ENCODE results near the gene ZNF230.

Gene ZNF230

GRCh38 chr19:44005973-44006372 is 3.2 kb downstream of the ZNF230 start:
- no peak overlapping the region for H2AFZ ChIP-seq (ENCODE audit: low read depth, low read length)
- peaks cover 29% of the 10 kb centered on the region for H3K9me3 ChIP-seq (ENCODE audit: low read length)
- H3K4me1 ChIP-seq (ENCODE audit: insufficient read depth, low read length): peaks cover 10% of the 10 kb centered on the region
- H3K36me3 ChIP-seq (ENCODE audit: insufficient read depth, low read length): peaks cover 35% of the 10 kb centered on the region
- H3K27me3 ChIP-seq (ENCODE audit: insufficient read depth, low read length): no peaks in the 10 kb centered on the region
- H3K4me3 ChIP-seq (ENCODE audit: low read length): no peak overlapping the region

GRCh38 chr19:44007473-44007872 is 4.7 kb downstream of the ZNF230 start:
- Histone ChIP-seq H3K36me3 (ENCODE audit: insufficient read depth, low read length) (peaks cover 45% of the 10 kb centered on the region), H3K4me1 (ENCODE audit: insufficient read depth, low read length) (peaks cover 6% of the 10 kb centered on the region), H3K27me3 (ENCODE audit: insufficient read depth, low read length) (no peaks in the 10 kb centered on the region)

GRCh38 chr19:44010468-44010867 is 7.7 kb downstream of the ZNF230 start:
- Histone ChIP-seq H2AFZ (ENCODE audit: low read depth, low read length) (no peak overlapping the region), H3K4me3 (ENCODE audit: low read length) (no peak overlapping the region), H3K4me1 (ENCODE audit: insufficient read depth, low read length) (no peaks in the 10 kb centered on the region), H3K36me3 (ENCODE audit: insufficient read depth, low read length) (peaks cover 45% of the 10 kb centered on the region), H3K9me3 (ENCODE audit: low read length) (peaks cover 37% of the 10 kb centered on the region), H3K27me3 (ENCODE audit: insufficient read depth, low read length) (no peaks in the 10 kb centered on the region)

More at GRCh38 chr19:44007473-44007872, 4.7 kb downstream of the ZNF230 start:
- Histone ChIP-seq H2AFZ (ENCODE audit: low read depth, low read length) (no peak overlapping the region), H3K9me3 (ENCODE audit: low read length) (peaks cover 37% of the 10 kb centered on the region), H3K4me3 (ENCODE audit: low read length) (no peak overlapping the region)

DNA sequence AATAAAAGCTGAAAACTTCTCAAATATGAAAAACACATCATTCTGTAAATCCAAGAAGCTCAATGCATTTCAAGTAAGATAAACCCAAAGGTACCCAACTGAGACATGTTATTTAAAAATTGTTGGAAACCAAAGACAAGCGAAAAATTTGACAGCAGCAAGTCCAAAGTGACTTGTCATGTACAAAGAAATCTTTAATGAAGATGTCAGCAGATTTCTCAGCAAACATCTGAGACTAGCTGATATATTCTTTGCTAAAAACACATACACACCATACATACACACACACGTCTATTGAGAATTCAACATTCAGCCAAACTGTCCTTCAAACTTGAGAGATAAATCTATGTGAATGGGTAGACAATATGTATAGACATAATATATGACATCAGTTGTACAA is 16.7 kb downstream of the ZNF230 start:
- H3K9me3 ChIP-seq (ENCODE audit: low read length): peaks cover 2% of the 10 kb centered on the region
- H3K36me3 ChIP-seq (ENCODE audit: insufficient read depth, low read length): no peaks in the 10 kb centered on the region
- H2AFZ ChIP-seq (ENCODE audit: low read depth, low read length): no peak overlapping the region
- H3K4me1 ChIP-seq (ENCODE audit: insufficient read depth, low read length): no peaks in the 10 kb centered on the region
- no peak overlapping the region for H3K4me3 ChIP-seq (ENCODE audit: low read length)
- no peaks in the 10 kb centered on the region for H3K27me3 ChIP-seq (ENCODE audit: insufficient read depth, low read length)

- peaks cover 2% of the 10 kb centered on the region for H3K9me3 ChIP-seq (ENCODE audit: low read length)
- H3K4me1 ChIP-seq (ENCODE audit: insufficient read depth, low read length): peaks cover 7% of the 10 kb centered on the region
- H3K4me3 ChIP-seq (ENCODE audit: low read length): no peak overlapping the region
- no peak overlapping the region for H2AFZ ChIP-seq (ENCODE audit: low read depth, low read length)
- no peaks in the 10 kb centered on the region for H3K36me3 ChIP-seq (ENCODE audit: insufficient read depth, low read length)
- H3K27me3 ChIP-seq (ENCODE audit: insufficient read depth, low read length): no peaks in the 10 kb centered on the region
These were observed 18.5 kb downstream of the ZNF230 start for GRCh38 chr19:44021221-44021620.

- H3K9me3 ChIP-seq (ENCODE audit: low read length): peaks cover 14% of the 10 kb centered on the region
- H3K4me3 ChIP-seq (ENCODE audit: low read length): peak overlapping the region; percentile 85
- peaks cover 8% of the 10 kb centered on the region for H3K4me1 ChIP-seq (ENCODE audit: insufficient read depth, low read length)
- H3K27me3 ChIP-seq (ENCODE audit: insufficient read depth, low read length): no peaks in the 10 kb centered on the region
- peaks cover 32% of the 10 kb centered on the region for H3K36me3 ChIP-seq (ENCODE audit: insufficient read depth, low read length)
- H2AFZ ChIP-seq (ENCODE audit: low read depth, low read length): peak overlapping the region; percentile 95
These were observed 22.1 kb downstream of the ZNF230 start for GRCh38 chr19:44024900-44025216.

GRCh38 chr19:44025217-44025936 is 22.6 kb downstream of the ZNF230 start, which contains the start of gene ZNF222:
Gene ZNF222 (plus strand): TSS chr19:44025379. CDS start chr19:44025437, 58 bp downstream.
- peaks cover 15% of the 10 kb centered on the region for H3K9me3 ChIP-seq (ENCODE audit: low read length)
- peaks cover 37% of the 10 kb centered on the region for H3K36me3 ChIP-seq (ENCODE audit: insufficient read depth, low read length)
- H3K4me1 ChIP-seq (ENCODE audit: insufficient read depth, low read length): peaks cover 8% of the 10 kb centered on the region
- peak within 1 kb of the TSS; percentile 95 for H2AFZ ChIP-seq (ENCODE audit: low read depth, low read length)
- no peaks in the 10 kb centered on the region for H3K27me3 ChIP-seq (ENCODE audit: insufficient read depth, low read length)
- peak within 1 kb of the TSS; percentile 85 for H3K4me3 ChIP-seq (ENCODE audit: low read length)

DNA sequence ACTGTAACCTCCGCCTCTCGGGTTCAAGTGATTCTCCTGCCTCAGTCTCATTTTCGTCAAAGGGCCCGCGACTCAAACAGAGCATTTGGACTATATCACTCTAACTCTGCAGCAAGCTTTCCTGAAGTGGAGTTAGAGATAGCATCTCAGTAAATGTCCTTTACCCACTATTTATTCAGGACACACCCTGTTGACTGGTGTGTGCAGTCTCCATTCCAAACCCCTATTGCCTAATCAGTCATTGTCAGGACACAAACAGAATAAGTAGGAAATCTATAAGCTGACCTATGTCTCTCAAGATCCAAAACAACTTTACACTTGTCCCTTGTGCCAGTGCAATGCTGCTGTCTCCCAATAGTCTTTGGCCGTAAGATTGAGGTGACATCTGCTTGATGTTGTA is 23.9 kb downstream of the ZNF230 start:
- Histone ChIP-seq H3K4me3 (ENCODE audit: low read length) (no peak overlapping the region), H3K9me3 (ENCODE audit: low read length) (peaks cover 24% of the 10 kb centered on the region), H3K36me3 (ENCODE audit: insufficient read depth, low read length) (peaks cover 48% of the 10 kb centered on the region), H3K4me1 (ENCODE audit: insufficient read depth, low read length) (peaks cover 8% of the 10 kb centered on the region), H3K27me3 (ENCODE audit: insufficient read depth, low read length) (no peaks in the 10 kb centered on the region), H2AFZ (ENCODE audit: low read depth, low read length) (no peak overlapping the region)

DNA sequence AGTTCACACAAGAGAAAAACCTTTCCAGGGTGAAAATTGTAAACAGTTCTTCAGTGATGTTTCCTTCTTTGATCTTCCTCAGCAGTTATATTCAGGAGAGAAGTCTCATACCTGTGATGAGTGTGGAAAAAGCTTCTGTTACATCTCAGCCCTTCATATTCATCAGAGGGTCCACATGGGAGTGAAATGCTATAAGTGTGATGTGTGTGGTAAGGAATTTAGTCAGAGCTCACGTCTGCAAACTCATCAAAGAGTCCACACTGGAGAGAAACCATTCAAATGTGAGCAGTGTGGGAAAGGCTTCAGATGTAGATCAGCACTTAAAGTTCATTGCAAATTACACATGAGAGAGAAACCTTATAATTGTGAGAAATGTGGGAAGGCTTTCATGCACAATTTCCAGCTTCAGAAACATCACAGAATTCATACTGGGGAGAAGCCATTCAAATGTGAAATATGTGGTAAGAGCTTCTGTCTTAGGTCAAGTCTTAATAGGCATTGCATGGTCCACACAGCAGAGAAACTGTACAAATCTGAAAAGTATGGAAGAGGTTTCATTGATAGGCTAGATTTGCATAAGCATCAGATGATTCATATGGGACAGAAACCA is 29.3 kb downstream of the ZNF230 start:
- Histone ChIP-seq H2AFZ (ENCODE audit: low read depth, low read length) (no peak overlapping the region), H3K4me1 (ENCODE audit: insufficient read depth, low read length) (no peaks in the 10 kb centered on the region), H3K36me3 (ENCODE audit: insufficient read depth, low read length) (peaks cover 55% of the 10 kb centered on the region), H3K27me3 (ENCODE audit: insufficient read depth, low read length) (no peaks in the 10 kb centered on the region), H3K9me3 (ENCODE audit: low read length) (peaks cover 35% of the 10 kb centered on the region), H3K4me3 (ENCODE audit: low read length) (no peak overlapping the region)

- no peak overlapping the region for H2AFZ ChIP-seq (ENCODE audit: low read depth, low read length)
- no peaks in the 10 kb centered on the region for H3K9me3 ChIP-seq (ENCODE audit: low read length)
- peaks cover 5% of the 10 kb centered on the region for H3K4me1 ChIP-seq (ENCODE audit: insufficient read depth, low read length)
- no peaks in the 10 kb centered on the region for H3K27me3 ChIP-seq (ENCODE audit: insufficient read depth, low read length)
- H3K36me3 ChIP-seq (ENCODE audit: insufficient read depth, low read length): no peaks in the 10 kb centered on the region
- H3K4me3 ChIP-seq (ENCODE audit: low read length): no peak overlapping the region
These were observed 39.4 kb downstream of the ZNF230 start for GRCh38 chr19:44042147-44042546.

DNA sequence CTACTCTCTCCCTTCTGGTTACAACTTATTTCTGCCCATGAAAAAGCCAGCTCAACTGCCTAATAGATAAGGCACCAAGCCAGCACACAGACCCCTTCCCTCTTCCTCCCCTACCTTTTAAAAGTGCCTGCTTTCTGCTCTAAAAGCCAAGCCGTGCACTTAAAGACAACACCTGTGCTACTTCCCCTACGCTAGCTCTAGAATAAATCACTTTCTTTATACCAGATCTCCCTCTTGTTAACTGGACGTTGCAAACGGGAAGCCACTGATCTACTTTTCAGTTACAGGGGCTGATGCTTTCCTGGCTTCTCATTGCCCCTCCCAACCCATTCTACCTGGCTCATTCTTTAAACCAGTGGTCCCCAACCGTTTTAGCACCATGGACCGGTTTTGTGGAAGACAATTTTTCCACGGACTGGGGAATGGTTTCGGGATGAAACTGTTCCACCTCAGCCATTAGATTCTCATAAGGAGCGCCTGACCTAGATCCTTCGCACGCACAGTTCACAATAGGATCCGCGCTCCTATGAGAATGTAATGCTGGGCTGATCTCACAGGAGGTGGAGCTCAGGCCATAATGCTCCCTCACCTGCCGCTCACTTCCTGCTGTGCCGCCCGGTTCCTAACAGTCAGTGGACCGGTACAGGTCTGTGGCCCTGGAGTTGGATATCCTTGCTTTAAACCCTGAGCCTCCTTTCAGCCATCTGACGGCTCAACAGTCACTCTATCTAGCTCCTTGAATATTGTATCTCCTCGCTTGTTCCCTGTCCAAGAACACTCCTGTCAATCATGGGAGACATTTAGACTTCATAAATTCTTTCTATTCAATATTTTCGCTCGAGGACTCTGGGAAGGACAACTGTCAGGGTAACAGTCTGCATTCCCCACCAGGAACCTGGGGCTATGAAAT is 48.2 kb downstream of the ZNF230 start:
- peak overlapping the region; percentile 78 for H2AFZ ChIP-seq (ENCODE audit: low read depth, low read length)
- H3K36me3 ChIP-seq (ENCODE audit: insufficient read depth, low read length): peaks cover 12% of the 10 kb centered on the region
- peaks cover 9% of the 10 kb centered on the region for H3K4me1 ChIP-seq (ENCODE audit: insufficient read depth, low read length)
- peaks cover 2% of the 10 kb centered on the region for H3K9me3 ChIP-seq (ENCODE audit: low read length)
- peaks cover 8% of the 10 kb centered on the region for H3K27me3 ChIP-seq (ENCODE audit: insufficient read depth, low read length)
- H3K4me3 ChIP-seq (ENCODE audit: low read length): peak overlapping the region; percentile 84

- H3K4me3 ChIP-seq (ENCODE audit: low read length): peak within 1 kb of the TSS; percentile 84
- H3K36me3 ChIP-seq (ENCODE audit: insufficient read depth, low read length): peaks cover 13% of the 10 kb centered on the region
- peaks cover 2% of the 10 kb centered on the region for H3K9me3 ChIP-seq (ENCODE audit: low read length)
- peak within 1 kb of the TSS; percentile 78 for H2AFZ ChIP-seq (ENCODE audit: low read depth, low read length)
- peaks cover 9% of the 10 kb centered on the region for H3K4me1 ChIP-seq (ENCODE audit: insufficient read depth, low read length)
- H3K27me3 ChIP-seq (ENCODE audit: insufficient read depth, low read length): peaks cover 8% of the 10 kb centered on the region
These were observed 49.1 kb downstream of the ZNF230 start, which contains the start of gene ZNF223 for GRCh38 chr19:44051650-44052402. Gene ZNF223 (plus strand): TSS chr19:44052036. CDS start chr19:44055177, 3,141 bp downstream.
